ENCODE results near the gene GYPA.
"Not testable (repeated sequence)": the region's sequence is repeated elsewhere in the genome, so short reads cannot be mapped to it uniquely, and the experiment has no call there.

Gene GYPA

GRCh38 chr4:144140594-144141295, at the start of gene GYPA:
Gene GYPA (minus strand): TSS chr4:144140718. CDS start chr4:144140635, 83 bp downstream.
- not testable (repeated sequence) for DNase-seq (ENCODE audit: low spot score)

DNA sequence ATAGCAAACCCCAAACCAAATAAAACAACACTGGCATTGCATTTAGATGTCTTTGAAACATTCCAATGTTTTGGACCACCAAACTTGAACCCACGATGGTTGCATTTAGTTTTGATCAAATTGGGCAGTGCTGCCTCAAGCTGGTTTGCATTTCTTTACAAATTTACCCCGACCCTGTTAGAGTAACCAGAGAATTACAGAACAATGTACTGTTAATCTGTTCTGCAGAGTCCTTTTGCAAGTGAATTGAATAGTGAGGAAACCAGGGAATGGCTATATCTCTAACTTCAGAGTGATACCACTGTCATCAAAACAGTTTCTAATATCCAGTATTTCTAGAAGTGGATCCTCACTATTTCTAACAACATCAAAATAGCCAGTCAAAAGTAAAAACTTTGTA, 49.5 kb upstream of the GYPA start:
- no peak for DNase-seq (ENCODE audit: low spot score)

- DNase-seq (ENCODE audit: low spot score) = no peak
These were observed 48.6 kb upstream of the GYPA start for GRCh38 chr4:144189121-144189520.

DNA sequence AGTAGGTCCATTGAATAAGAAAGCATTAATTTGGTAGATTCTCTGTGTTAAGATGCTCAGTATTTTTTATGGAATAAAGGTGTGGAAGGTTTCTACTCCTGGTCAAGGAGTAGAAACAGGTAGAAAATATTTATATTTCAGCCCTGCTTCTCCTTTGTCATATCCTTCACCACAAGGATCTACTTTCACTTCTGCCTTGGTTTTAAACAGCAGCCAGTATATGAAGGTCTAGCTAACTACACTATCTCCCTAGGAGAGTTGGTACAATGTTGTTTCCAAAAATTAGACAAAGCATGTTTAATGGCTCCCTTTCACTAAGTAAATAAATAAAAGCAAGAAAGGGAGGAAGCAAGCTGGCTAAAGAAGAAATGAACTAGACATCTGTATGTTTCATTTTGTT, 44.6 kb upstream of the GYPA start:
- DNase-seq (ENCODE audit: low spot score) = no peak

- DNase-seq (ENCODE audit: low spot score) = no peak
These were observed 42.6 kb upstream of the GYPA start for GRCh38 chr4:144183165-144183564.

DNA sequence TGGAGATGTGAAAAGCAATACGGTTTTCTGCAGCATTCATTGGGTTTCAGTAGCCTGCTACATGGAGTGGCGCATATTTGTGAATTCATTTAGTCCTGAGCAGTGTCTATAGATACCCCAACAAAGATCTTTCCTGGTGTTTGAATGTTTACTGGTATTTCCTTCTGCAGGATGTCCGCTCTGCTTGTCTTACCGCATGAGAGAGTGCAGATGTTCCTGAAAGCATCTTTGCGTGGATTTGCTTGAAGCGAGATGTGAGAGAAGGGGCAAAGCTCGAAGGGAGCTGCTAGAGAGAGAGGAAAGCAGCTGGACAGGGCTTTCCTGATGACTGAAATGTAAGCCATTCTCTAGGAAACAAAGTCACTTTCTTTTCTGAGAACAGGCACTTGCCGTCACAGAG, 40.9 kb upstream of the GYPA start:
- no peak for DNase-seq (ENCODE audit: low spot score)

DNA sequence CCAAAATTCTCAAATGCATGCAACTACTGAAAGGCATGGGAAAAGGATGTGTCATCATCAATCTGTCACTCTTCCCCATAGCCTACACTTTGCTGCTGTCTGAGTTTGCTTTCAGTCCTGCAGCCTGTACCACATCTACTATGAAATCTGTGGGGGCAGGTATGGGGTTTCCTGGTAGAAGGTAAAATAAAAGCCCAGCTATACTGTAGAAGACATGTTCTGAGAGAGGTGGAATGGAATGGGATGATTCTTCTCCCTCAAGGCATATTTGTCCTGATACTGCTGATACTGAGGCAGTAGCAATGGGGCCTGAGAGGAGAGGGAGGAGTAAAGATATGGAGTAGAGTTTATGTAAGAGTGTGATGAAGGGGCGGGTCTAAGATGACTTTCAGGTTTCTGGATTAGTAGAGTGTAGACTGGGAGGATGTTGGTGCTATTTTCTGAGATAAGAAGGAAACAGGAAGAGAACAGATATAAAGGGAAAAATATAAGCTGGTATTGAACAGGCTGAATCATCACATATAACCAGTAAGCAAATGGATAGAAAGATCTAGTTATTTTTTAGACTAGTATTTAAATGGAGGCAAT, 38.7 kb upstream of the GYPA start:
- DNase-seq (ENCODE audit: low spot score) = no peak

DNA sequence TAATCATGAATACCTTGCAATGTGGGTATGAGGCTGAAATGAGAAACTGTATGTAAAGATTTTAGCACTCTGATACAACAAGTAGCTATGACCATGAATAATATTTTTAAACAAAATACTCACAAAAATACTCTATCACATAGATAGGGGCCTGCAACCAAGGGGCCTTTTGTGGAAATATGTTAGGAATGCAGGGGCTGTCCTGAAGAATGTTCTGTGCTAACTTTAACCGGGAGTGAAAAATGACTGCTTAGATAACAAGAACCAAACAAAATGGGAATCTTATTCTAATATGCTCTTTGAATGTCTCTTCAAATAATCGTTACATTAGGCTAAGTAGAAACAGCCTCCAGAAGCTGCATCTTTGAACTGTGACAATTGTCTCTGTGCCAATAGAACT, 37.9 kb upstream of the GYPA start:
- no peak for DNase-seq (ENCODE audit: low spot score)

- DNase-seq (ENCODE audit: low spot score) = no peak
These were observed 36.0 kb upstream of the GYPA start for GRCh38 chr4:144176476-144176875.

- peak; percentile 74 for DNase-seq (ENCODE audit: low spot score)
These were observed 34.0 kb upstream of the GYPA start for GRCh38 chr4:144174401-144175067.

DNA sequence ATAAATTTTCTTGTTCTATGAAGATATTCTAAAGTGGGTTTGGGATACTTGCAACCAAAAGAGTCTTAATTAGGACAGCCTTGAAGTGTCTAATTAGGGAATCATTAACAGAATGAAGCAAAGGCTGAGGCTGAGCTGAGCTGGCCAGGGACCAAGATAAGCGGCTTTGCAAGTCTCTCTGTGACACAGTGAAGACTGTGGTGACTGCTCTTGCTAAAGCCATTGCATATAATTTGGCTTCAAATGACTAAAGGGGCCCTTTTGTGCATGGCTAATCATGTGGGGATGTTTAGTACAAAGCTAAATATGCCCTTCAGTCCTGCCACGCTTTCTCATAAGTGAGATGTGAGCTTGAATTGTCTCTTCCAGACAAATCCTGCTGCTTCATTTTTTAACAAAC, 31.2 kb upstream of the GYPA start:
- no peak for DNase-seq (ENCODE audit: low spot score)

GRCh38 chr4:144169211-144169610, 28.7 kb upstream of the GYPA start:
- DNase-seq (ENCODE audit: low spot score) = no peak

GRCh38 chr4:144154044-144154443, 13.5 kb upstream of the GYPA start:
- DNase-seq (ENCODE audit: low spot score) = no peak

DNA sequence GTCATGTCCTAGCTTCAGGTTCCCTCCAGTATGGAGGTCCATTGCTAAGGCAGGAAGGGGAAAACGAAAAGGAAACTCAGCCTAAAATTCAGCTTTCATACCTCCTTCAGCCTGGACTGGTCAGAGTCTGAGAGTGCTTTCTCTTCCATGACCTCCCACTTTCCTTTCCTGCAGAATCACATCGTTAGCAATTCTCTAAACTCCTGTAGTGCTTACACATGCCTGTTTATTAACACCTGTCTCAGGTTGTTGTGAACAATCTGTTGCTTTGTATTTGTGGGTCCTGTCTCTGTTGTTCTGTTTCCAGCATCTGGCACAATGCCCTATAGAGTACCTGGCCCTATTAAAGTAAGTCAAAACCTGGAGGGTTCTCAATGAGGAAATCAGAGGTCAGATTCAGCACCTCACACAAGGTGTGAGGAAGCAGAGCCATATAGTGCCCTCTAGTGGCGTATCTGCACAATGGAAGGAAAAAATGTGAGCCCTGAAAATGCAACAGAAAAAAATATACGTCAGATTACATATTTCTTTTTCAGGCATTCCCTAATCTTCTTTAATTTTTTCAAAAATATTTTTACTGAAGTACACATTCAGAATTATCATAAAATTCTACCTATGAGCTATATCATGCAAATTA, 2.3 kb upstream of the GYPA start:
- DNase-seq (ENCODE audit: low spot score) = peak; percentile 17

DNA sequence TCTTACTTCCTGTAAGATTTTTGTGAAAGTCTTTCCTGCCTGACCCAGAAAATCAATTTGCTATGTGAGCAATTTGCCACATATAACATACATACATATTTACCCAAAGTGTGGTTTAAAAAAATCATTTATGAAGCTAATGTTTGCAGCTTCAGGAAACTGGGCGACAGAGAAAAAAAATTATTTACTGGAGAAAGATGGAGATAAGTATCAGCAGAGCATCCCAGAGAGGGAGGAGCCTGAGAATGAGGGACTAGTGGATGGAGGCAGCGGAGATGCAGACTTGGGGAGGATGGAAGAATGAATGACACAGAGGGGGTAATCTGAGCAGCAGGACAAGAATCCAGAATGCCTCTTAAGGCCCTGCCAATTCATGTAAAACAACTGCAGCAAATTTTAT, 975 bp upstream of the GYPA start:
- no peak for DNase-seq (ENCODE audit: low spot score)

- not testable (repeated sequence) for DNase-seq (ENCODE audit: low spot score)
These were observed 527 bp downstream of the GYPA start for GRCh38 chr4:144139991-144140390.

DNA sequence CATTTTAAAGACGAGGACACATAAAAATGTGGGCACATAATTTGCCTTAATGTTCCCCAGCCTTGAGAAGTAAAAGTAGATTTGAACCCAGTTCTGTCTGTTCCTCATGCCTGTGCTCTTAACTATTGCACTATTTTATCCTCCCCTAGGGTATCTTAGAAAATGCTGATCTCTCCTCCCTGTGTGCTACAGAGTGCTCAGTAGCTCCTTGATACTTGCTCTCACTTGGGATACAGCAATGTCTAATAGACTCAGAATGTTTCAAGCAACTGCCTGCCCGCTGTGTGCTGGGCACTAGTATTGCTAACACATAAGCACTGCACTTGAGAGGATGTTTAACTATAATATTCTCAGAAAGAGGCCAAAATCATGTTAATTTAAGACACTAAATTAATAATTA, 971 bp downstream of the GYPA start:
- not testable (repeated sequence) for DNase-seq (ENCODE audit: low spot score)

GRCh38 chr4:144138239-144138638, 2.3 kb downstream of the GYPA start:
- not testable (repeated sequence) for DNase-seq (ENCODE audit: low spot score)

DNA sequence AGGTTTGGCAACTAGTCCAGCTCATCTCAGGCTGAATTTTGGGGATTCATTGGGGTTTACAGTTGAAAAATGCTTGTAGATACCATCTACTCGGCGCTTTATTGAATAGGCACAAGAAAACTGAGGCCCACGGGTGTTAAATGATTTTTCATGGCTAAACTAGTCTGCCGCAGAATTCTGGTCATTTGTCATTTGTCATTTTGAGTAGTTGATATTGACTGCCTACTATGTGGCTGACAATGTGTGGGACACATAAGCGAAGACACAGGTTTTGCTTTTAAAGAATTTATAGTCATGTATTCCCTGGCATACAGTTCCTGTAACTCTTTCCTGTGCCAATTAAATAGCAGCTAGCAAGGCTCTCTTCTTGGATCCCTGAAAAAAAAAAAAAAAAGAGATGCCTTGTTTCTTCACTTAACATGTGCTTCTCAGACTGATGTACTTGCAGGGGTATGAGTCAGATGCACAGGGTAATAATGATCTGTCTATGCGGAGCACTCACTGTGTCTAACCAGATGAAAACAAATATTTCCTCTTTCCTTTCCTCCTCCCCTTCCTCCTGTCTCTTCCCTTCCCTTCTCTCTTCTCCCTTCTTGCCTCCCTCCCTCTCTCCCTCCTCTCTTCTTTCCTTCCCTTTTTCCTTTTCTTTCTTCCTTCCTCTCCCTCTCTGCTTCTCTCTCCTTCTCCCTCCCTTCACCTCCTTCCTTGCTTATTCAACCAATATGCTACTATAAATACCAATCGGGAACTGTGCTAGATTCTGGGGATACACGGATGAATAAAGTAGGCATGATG, 3.2 kb downstream of the GYPA start:
- DNase-seq (ENCODE audit: low spot score) = not testable (repeated sequence)

GRCh38 chr4:144136189-144136588, 4.3 kb downstream of the GYPA start:
- not testable (repeated sequence) for DNase-seq (ENCODE audit: low spot score)

DNA sequence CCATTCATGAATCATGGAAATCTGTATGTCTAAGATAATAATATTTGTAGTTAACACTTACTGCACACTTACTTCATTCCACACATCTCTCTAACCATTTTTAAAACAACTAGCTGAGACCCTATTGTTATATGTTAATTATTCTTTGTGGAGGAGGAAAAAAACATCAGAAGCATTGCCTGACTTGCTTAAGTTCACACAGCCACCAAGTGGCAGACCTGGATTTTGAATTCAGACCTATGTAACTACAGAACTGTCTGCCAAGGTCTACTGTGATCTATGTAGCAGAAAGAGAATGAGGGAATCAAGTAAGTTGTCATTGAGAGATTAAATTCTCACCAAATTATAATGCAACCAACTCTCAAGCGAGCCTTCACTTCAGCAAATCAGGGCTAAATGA, 10.4 kb downstream of the GYPA start:
- not testable (repeated sequence) for DNase-seq (ENCODE audit: low spot score)

DNA sequence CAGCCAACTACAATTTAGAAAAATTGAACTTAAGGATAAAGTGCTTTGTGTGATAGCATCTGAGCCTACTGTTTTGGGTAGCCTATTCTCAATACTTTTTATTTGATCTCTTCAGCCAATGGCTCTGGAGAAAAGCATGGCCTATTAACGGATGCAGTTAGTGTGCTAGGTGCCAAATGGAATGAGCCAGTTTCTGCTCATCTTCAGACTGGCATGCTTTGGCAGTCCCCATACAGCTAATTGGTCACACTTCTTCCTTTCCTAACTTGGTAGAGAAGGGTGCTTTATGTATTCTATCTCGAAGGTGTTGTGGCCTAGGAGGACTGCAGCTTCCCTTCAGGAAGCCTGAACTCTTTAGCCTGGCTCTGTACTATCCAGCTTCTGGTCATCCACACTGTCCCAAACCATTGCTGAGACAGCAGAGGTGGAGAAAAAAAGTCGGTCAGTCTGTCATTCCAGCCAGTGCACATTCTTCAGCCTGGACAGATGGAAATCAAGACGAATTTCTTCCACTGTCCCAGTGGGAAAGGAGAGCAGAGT, 11.1 kb downstream of the GYPA start:
- not testable (repeated sequence) for DNase-seq (ENCODE audit: low spot score)
